HG03469 (cell line): ENCODE measurements around the gene CCDC141.

Source experiments
- ATAC-seq: cut with Tn5 transposase; IDR thresholded peaks from one replicate; pipeline ENCODE4 v1.9.1; 2021; ENCODE audit warnings: mild to moderate bottlenecking, moderate library complexity, moderate number of reproducible peaks; ENCODE audit not compliant: unreplicated experiment

CCDC141 gene

GRCh38 chr2:178978667-178979066 is 71.3 kb downstream of the CCDC141 start:
- no peak for ATAC-seq

- ATAC-seq, result no peak
These were observed 73.6 kb downstream of the CCDC141 start for GRCh38 chr2:178976351-178976750.

- no peak for ATAC-seq
These were observed 87.0 kb downstream of the CCDC141 start for GRCh38 chr2:178962805-178963433.

- ATAC-seq, result no peak
These were observed 87.8 kb downstream of the CCDC141 start for GRCh38 chr2:178962152-178962551.

GRCh38 chr2:178954049-178954448 is 95.9 kb downstream of the CCDC141 start:
- no peak for ATAC-seq

- no peak for ATAC-seq
These were observed 98.5 kb downstream of the CCDC141 start for GRCh38 chr2:178951266-178952006.

GRCh38 chr2:178949584-178949983 is 100.4 kb downstream of the CCDC141 start:
- no peak for ATAC-seq

GRCh38 chr2:178949151-178949550 is 100.8 kb downstream of the CCDC141 start:
- ATAC-seq, result no peak

- no peak for ATAC-seq
These were observed 102.9 kb downstream of the CCDC141 start for GRCh38 chr2:178947006-178947405.

GRCh38 chr2:178946494-178946893 is 103.4 kb downstream of the CCDC141 start:
- no peak for ATAC-seq

GRCh38 chr2:178943745-178944144 is 106.2 kb downstream of the CCDC141 start:
- no peak for ATAC-seq

GRCh38 chr2:178934571-178934970 is 115.4 kb downstream of the CCDC141 start:
- ATAC-seq, result no peak

GRCh38 chr2:178933493-178933892 is 116.4 kb downstream of the CCDC141 start:
- no peak for ATAC-seq

- ATAC-seq, result peak; percentile 64
These were observed 121.9 kb downstream of the CCDC141 start for GRCh38 chr2:178928077-178928476.

- ATAC-seq, result no peak
These were observed 122.8 kb downstream of the CCDC141 start for GRCh38 chr2:178927173-178927572.

GRCh38 chr2:178924817-178925216 is 125.1 kb downstream of the CCDC141 start:
- ATAC-seq, result no peak

GRCh38 chr2:178923546-178923945 is 126.4 kb downstream of the CCDC141 start:
- no peak for ATAC-seq

GRCh38 chr2:178920916-178921513 is 128.9 kb downstream of the CCDC141 start:
- ATAC-seq, result no peak

- ATAC-seq, result no peak
These were observed 132.4 kb downstream of the CCDC141 start for GRCh38 chr2:178917555-178917954.

- no peak for ATAC-seq
These were observed 134.3 kb downstream of the CCDC141 start for GRCh38 chr2:178915423-178916173.

- peak; percentile 86 for ATAC-seq
These were observed 135.6 kb downstream of the CCDC141 start for GRCh38 chr2:178914259-178914849.
